KMS-11 (cell line): ENCODE results near the gene NLGN2.
"Not testable (repeated sequence)": the region's sequence is repeated elsewhere in the genome, so short reads cannot be mapped to it uniquely, and the experiment has no call there.

ENCODE experiments used
- H2AFZ ChIP-seq: fragments of 200-600 bp; sonication (generic); 2 replicates; pipeline ENCODE4 v1.6.1; 2016; ENCODE audit warnings: antibody characterized with exemption, mixed run types, low read depth
- H3K27ac ChIP-seq: fragments of 200-600 bp; sonication (generic); 2 replicates; pipeline ENCODE4 v1.6.1; 2016; ENCODE audit warnings: mild to moderate bottlenecking, mixed run types
- H3K27me3 ChIP-seq: fragments of 200-600 bp; sonication (generic); 2 replicates; pipeline ENCODE4 v1.6.1; 2017; ENCODE audit warnings: mild to moderate bottlenecking, low read depth, mixed run types, moderate library complexity; ENCODE audit not compliant: insufficient read depth
- H3K36me3 ChIP-seq: fragments of 200-600 bp; sonication (generic); 2 replicates; pipeline ENCODE4 v1.6.1; 2017; ENCODE audit warnings: mild to moderate bottlenecking, mixed run types; ENCODE audit not compliant: insufficient read depth
- H3K4me1 ChIP-seq: fragments of 200-600 bp; sonication (generic); 2 replicates; pipeline ENCODE4 v1.6.1; 2016; ENCODE audit warnings: mild to moderate bottlenecking, low read depth, mixed run types; ENCODE audit not compliant: poor library complexity, severe bottlenecking
- H3K4me2 ChIP-seq: fragments of 200-600 bp; sonication (generic); 2 replicates; pipeline ENCODE4 v1.7.0; 2016; ENCODE audit warnings: mild to moderate bottlenecking, mixed run types
- H3K4me3 ChIP-seq: fragments of 200-600 bp; sonication (generic); IDR thresholded peaks from 2 replicates; pipeline ENCODE4 v1.6.1; 2017; ENCODE audit warnings: low read depth, low read length, mixed read lengths; ENCODE audit not compliant: insufficient read depth
- H3K79me2 ChIP-seq: fragments of 200-600 bp; sonication (generic); 2 replicates; pipeline ENCODE4 v1.6.1; 2016; ENCODE audit warnings: low read depth, mixed run types; ENCODE audit not compliant: insufficient read depth
- H3K9ac ChIP-seq: fragments of 200-600 bp; sonication (generic); 2 replicates; pipeline ENCODE4 v1.6.1; 2016; ENCODE audit warnings: mild to moderate bottlenecking, mixed run types
- H4K20me1 ChIP-seq: fragments of 200-600 bp; sonication (generic); 2 replicates; pipeline ENCODE4 v1.6.1; 2016; ENCODE audit warnings: mild to moderate bottlenecking, mixed run types; ENCODE audit not compliant: insufficient read depth
- TF ChIP-seq, protein P1 (sequence below): fragments of 200-600 bp; sonication (generic); conservative IDR thresholded peaks from 2 replicates; pipeline ENCODE4 v1.6.1; 2017; ENCODE audit warnings: low read depth, mild to moderate bottlenecking, antibody characterized with exemption, low read length, moderate library complexity, mixed read lengths

Gene NLGN2

DNA sequence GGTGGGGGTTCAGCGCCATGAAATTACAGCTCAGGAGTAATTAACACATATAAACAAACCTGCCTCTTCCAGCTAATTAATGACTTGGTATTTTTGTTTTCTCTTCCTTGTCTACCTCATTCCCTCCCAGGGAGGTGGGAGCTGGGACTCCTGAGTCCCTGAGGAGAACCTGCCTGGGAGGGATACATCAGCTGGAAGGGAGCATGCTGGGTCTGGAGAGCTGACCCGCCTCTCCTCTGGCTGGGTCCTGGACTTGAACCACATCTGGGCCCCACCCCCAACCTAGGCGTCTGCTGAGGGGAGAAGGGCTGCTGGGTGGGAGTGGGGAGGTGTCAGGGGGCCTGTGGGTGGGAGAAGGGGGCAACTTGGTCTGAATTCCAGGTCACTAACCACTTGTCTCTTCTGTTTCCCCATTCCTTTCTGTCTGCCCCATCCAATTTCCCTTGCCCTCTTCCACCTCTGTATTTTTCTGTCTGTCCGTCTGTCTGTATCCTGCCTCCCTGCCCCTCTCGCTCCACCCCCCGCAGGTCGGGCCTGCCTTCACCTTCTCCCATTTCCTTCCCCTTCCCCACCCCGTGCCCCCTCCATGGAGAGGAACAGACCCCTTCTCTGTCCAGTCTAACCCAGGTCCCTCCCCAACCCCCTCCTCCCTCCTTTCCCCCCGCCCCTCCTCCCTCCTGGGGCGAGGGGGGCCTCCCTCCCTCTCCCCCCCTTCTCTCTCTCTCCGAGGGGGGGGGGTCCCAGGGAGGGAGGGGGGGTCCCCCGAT is at the start of gene NLGN2:
TSS of gene NLGN2 (plus strand) at position 361 of the 767 bp plus-strand sequence. CDS start 411 bp downstream, outside the sequence.
- Histone ChIP-seq H3K4me2 (no peak within 1 kb of the TSS), H4K20me1 (no peaks in the 10 kb centered on the region), H3K27me3 (no peaks in the 10 kb centered on the region), H3K79me2 (no peaks in the 10 kb centered on the region), H3K9ac (no peak within 1 kb of the TSS), H3K4me1 (no peaks in the 10 kb centered on the region), H3K27ac (no peak within 1 kb of the TSS), H3K36me3 (no peaks in the 10 kb centered on the region), H2AFZ (no peak within 1 kb of the TSS), H3K4me3 (no peak within 1 kb of the TSS)
- TF ChIP-seq, protein P1, sequence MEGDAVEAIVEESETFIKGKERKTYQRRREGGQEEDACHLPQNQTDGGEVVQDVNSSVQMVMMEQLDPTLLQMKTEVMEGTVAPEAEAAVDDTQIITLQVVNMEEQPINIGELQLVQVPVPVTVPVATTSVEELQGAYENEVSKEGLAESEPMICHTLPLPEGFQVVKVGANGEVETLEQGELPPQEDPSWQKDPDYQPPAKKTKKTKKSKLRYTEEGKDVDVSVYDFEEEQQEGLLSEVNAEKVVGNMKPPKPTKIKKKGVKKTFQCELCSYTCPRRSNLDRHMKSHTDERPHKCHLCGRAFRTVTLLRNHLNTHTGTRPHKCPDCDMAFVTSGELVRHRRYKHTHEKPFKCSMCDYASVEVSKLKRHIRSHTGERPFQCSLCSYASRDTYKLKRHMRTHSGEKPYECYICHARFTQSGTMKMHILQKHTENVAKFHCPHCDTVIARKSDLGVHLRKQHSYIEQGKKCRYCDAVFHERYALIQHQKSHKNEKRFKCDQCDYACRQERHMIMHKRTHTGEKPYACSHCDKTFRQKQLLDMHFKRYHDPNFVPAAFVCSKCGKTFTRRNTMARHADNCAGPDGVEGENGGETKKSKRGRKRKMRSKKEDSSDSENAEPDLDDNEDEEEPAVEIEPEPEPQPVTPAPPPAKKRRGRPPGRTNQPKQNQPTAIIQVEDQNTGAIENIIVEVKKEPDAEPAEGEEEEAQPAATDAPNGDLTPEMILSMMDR: no peak

DNA sequence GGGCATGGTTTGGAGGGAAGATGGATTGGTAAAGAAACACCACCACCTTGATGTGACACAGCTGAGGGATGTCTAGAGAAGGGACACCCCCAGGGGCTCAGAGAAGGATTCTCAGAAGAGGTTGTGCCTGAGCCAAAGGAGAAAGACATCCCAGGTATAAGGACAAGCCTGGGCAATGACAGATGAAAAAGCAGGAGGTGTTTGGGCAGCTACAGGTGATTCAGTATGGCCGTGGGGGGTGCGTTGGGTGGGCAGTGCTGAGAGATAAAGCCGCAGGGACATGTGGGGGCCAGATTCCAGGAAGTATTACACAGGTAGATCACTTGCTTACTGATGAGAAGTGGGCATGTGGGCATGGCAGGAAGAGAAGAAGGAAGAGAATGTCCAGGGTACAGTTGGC is 45.7 kb upstream of the NLGN2 start:
- H3K4me3 ChIP-seq: no peak overlapping the region
- no peaks in the 10 kb centered on the region for H3K79me2 ChIP-seq
- TF ChIP-seq, protein P1: no peak
- H3K27me3 ChIP-seq: no peaks in the 10 kb centered on the region
- no peaks in the 10 kb centered on the region for H4K20me1 ChIP-seq
- no peak overlapping the region for H3K9ac ChIP-seq
- H3K36me3 ChIP-seq: no peaks in the 10 kb centered on the region
- no peak overlapping the region for H2AFZ ChIP-seq
- no peak overlapping the region for H3K4me2 ChIP-seq
- no peak overlapping the region for H3K27ac ChIP-seq
- no peaks in the 10 kb centered on the region for H3K4me1 ChIP-seq

DNA sequence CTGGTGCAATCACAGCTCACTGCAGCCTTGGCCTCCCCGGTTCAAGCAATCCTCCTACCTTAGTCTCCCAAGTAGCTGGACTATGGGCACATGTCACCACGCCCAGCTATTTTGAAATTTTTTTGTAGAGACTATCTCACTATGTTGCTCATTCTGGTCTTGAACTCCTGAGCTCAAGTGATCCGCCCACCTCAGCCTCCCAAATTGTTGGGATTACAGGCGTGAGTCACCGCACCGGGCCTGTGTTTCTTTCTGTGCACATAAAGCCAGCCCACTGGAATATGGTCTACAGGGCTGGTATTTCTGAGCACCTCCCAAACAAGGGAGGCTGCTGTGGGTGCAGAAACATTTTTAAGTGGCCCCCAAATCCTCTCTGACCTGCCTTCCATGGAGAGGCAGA is 44.3 kb upstream of the NLGN2 start:
- Histone ChIP-seq H3K9ac (no peak overlapping the region), H3K4me2 (no peak overlapping the region), H3K27ac (no peak overlapping the region), H3K27me3 (no peaks in the 10 kb centered on the region), H3K4me3 (no peak overlapping the region), H3K36me3 (no peaks in the 10 kb centered on the region), H4K20me1 (no peaks in the 10 kb centered on the region), H2AFZ (no peak overlapping the region), H3K79me2 (no peaks in the 10 kb centered on the region), H3K4me1 (no peaks in the 10 kb centered on the region)
- TF ChIP-seq, protein P1: no peak

DNA sequence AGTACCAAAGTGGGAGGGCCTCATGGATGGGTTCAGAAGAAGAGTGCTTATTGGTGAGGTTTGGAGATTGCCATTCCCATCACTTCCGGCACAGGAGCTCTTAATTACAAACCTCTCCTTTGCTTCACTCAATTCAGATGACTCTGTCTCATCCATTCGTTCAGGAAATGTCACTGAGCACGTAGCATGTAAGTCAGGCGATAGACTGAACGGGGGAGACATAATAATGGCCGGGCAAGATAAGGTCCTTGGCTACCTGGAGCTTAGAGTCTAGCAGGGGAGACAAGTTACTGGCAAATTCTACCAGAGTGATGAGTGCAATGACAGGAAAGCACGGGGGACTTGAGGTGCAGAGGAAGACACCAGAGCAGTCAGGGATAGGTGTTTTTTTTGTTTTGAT is 41.7 kb upstream of the NLGN2 start:
- H3K27me3 ChIP-seq, H4K20me1 ChIP-seq, H2AFZ ChIP-seq, H3K27ac ChIP-seq, H3K4me1 ChIP-seq, H3K4me2 ChIP-seq, H3K9ac ChIP-seq, H3K79me2 ChIP-seq, H3K4me3 ChIP-seq, H3K36me3 ChIP-seq: not testable (repeated sequence)

DNA sequence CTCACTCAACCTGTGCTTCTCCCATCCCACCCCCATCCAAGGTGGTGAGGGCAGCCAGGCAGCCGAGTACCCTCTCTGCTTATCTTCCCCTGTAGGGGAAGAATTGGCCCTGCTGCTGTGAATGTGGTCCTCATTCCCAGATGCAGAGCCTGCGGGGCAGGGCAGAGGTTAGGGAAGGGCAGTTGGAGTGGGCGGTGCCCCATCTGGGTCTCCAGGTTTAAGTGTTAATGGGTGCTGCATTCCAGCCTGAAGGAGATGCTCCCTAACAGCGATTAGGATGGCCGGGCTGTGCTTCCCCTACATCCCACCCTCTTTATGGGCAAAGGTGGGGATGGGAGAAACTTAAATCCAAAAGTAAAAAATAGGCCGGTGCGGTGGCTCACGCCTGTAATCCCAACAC is 40.6 kb upstream of the NLGN2 start:
- Histone ChIP-seq H3K9ac (no peak overlapping the region), H3K4me1 (no peaks in the 10 kb centered on the region), H3K79me2 (no peaks in the 10 kb centered on the region), H3K27ac (no peak overlapping the region), H2AFZ (no peak overlapping the region), H3K4me2 (no peak overlapping the region), H3K36me3 (no peaks in the 10 kb centered on the region), H3K27me3 (no peaks in the 10 kb centered on the region), H4K20me1 (no peaks in the 10 kb centered on the region), H3K4me3 (no peak overlapping the region)
- TF ChIP-seq, protein P1: no peak
